ENCODE data around the gene MORN5. TPM values are rescaled to one million over a fixed set of nuclear protein-coding genes. Genes with fewer than 3 reads are reported as not detected.

The MORN5 gene
- total and polyA plus RNA-seq, 10 of the 15 experiments (the other 5 are each of a cell fraction or from before 2014, with no cell fraction given): not detected

- TF ChIP-seq ZBTB40 (IDR thresholded peaks at IDR 0.05; ENCODE audit: borderline replicate concordance): no peak
- no peak for TF ChIP-seq DPF2 (IDR thresholded peaks at IDR 0.05)
- TF ChIP-seq ZNF687 (IDR thresholded peaks at IDR 0.05): no peak
- TF ChIP-seq ZBTB11 (CRISPR knock-in tag; IDR thresholded peaks at IDR 0.05): no peak
- TF ChIP-seq RAD21 (IDR thresholded peaks at IDR 0.05; ENCODE audit: insufficient read depth, low read depth, low read length): no peak
- no peak for TF ChIP-seq MYC (IDR thresholded peaks at IDR 0.05; ENCODE audit: insufficient read depth, insufficient read length, insufficient replicate concordance, low read length, severe bottlenecking)
- TF ChIP-seq RFX5 (IDR thresholded peaks at IDR 0.05; ENCODE audit: low read depth, low read length): no peak
These were observed 20.0 kb downstream of the MORN5 start (continued) for GRCh38 chr9:122179690-122180074.

Data from GM12878 (cell line).